H9 (cell line): ENCODE results near the gene MEIS2. TPM values are rescaled to one million over a fixed set of nuclear protein-coding genes. Genes with fewer than 3 reads are reported as not detected.

Experiments used
- DNase-seq: peaks from one replicate; pipeline ENCODE4 v3.0.0-alpha.2; 2017
- H2AFZ ChIP-seq: one replicate; pipeline ENCODE4 v1.6.1; 2013; ENCODE audit warnings: mild to moderate bottlenecking, low read length, control low read depth, moderate library complexity
- H2AK5ac ChIP-seq: 2 replicates; pipeline ENCODE4 v1.6.1; 2013; ENCODE audit warnings: low read length, control low read depth, mixed read lengths; ENCODE audit not compliant: insufficient read length
- H2BK120ac ChIP-seq: one replicate; pipeline ENCODE4 v1.6.1; 2013; ENCODE audit warnings: low read depth, mild to moderate bottlenecking, low read length, control low read depth, inconsistent platforms; ENCODE audit not compliant: poor library complexity, severe bottlenecking
- H2BK12ac ChIP-seq: 2 replicates; pipeline ENCODE4 v1.6.1; 2013; ENCODE audit warnings: low read length, control low read depth, mixed read lengths, low read depth; ENCODE audit not compliant: insufficient read length
- H2BK15ac ChIP-seq: 2 replicates; pipeline ENCODE4 v1.6.1; 2013; ENCODE audit warnings: low read depth, low read length, control low read depth
- H2BK20ac ChIP-seq: one replicate; pipeline ENCODE4 v1.6.1; 2013; ENCODE audit warnings: low read depth, mild to moderate bottlenecking, low read length, control low read depth, inconsistent platforms; ENCODE audit not compliant: poor library complexity, severe bottlenecking
- H2BK5ac ChIP-seq: 2 replicates; pipeline ENCODE4 v1.6.1; 2013; ENCODE audit warnings: low read length, control low read depth, mixed read lengths; ENCODE audit not compliant: insufficient read length
- H3K14ac ChIP-seq: 2 replicates; pipeline ENCODE4 v1.6.1; 2013; ENCODE audit warnings: low read length, control low read depth; ENCODE audit not compliant: insufficient read depth
- H3K18ac ChIP-seq: 2 replicates; pipeline ENCODE4 v1.6.1; 2013; ENCODE audit warnings: low read depth, mild to moderate bottlenecking, mixed read lengths, low read length, control low read depth; ENCODE audit not compliant: insufficient read length
- H3K23ac ChIP-seq: 2 replicates; pipeline ENCODE4 v1.6.1; 2013; ENCODE audit warnings: low read length, control low read depth, mixed read lengths, low read depth; ENCODE audit not compliant: insufficient read length
- H3K23me2 ChIP-seq: 2 replicates; pipeline ENCODE4 v1.6.1; 2013; ENCODE audit warnings: low read depth, mild to moderate bottlenecking, mixed read lengths, low read length, control low read depth; ENCODE audit not compliant: insufficient read length, poor library complexity, severe bottlenecking
- H3K27ac ChIP-seq: 2 replicates; pipeline ENCODE4 v1.5.1; 2013; ENCODE audit warnings: low read length, control low read depth, mixed read lengths, low read depth; ENCODE audit not compliant: insufficient read length
- H3K27me3 ChIP-seq: 2 replicates; pipeline ENCODE4 v1.6.1; 2013; ENCODE audit warnings: low read length, control low read depth, inconsistent platforms; ENCODE audit not compliant: insufficient read depth
- H3K4ac ChIP-seq: 2 replicates; pipeline ENCODE4 v1.6.1; 2013; ENCODE audit warnings: low read depth, mild to moderate bottlenecking, control low read depth, inconsistent platforms, low read length, moderate library complexity
- H3K4me1 ChIP-seq: 2 replicates; pipeline ENCODE4 v1.6.1; 2013; ENCODE audit warnings: low read length, control low read depth, inconsistent platforms; ENCODE audit not compliant: insufficient read depth
- H3K4me2 ChIP-seq: 2 replicates; pipeline ENCODE4 v1.6.1; 2013; ENCODE audit warnings: low read length, control low read depth, mixed read lengths; ENCODE audit not compliant: insufficient read length, insufficient read depth
- H3K56ac ChIP-seq: 2 replicates; pipeline ENCODE4 v1.6.1; 2013; ENCODE audit warnings: low read depth, mild to moderate bottlenecking, mixed read lengths, low read length, control low read depth; ENCODE audit not compliant: insufficient read length
- H3K79me1 ChIP-seq: 2 replicates; pipeline ENCODE4 v1.6.1; 2013; ENCODE audit warnings: low read depth, mild to moderate bottlenecking, moderate library complexity, low read length, control low read depth, inconsistent platforms; ENCODE audit not compliant: insufficient read depth, poor library complexity, severe bottlenecking
- H3K79me2 ChIP-seq: 2 replicates; pipeline ENCODE4 v1.6.1; 2013; ENCODE audit warnings: low read length, control low read depth, inconsistent platforms; ENCODE audit not compliant: insufficient read depth
- H3K9ac ChIP-seq: 2 replicates; pipeline ENCODE4 v1.6.1; 2013; ENCODE audit warnings: low read length, control low read depth, mixed read lengths; ENCODE audit not compliant: insufficient read length; ENCODE audit errors: extremely low read depth
- H3K9me3 ChIP-seq: one replicate; pipeline ENCODE4 v1.6.1; 2013; ENCODE audit warnings: low read depth, low read length, inconsistent platforms; ENCODE audit not compliant: control insufficient read depth
- H3T11ph ChIP-seq: one replicate; pipeline ENCODE4 v1.6.1; 2013; ENCODE audit warnings: mild to moderate bottlenecking, low read length, control low read depth, inconsistent platforms
- H4K20me1 ChIP-seq: one replicate; pipeline ENCODE4 v1.6.1; 2013; ENCODE audit not compliant: control insufficient read depth, insufficient read length, insufficient read depth
- H4K5ac ChIP-seq: 2 replicates; pipeline ENCODE4 v1.6.1; 2013; ENCODE audit warnings: low read depth, mild to moderate bottlenecking, mixed read lengths, low read length, control low read depth; ENCODE audit not compliant: insufficient read length
- H4K8ac ChIP-seq: replicated peaks from 2 replicates; pipeline ENCODE4 v1.6.1; 2013; ENCODE audit warnings: low read length, control low read depth, mixed read lengths, low read depth; ENCODE audit not compliant: insufficient read length
- H4K91ac ChIP-seq: 2 replicates; pipeline ENCODE4 v1.6.1; 2013; ENCODE audit warnings: low read depth, mild to moderate bottlenecking, moderate library complexity, mixed read lengths, low read length, control low read depth; ENCODE audit not compliant: insufficient read length
- H3K27ac Mint-ChIP-seq, 3 experiments: 2 replicates in 2 of 3; 3 replicates in 1 of 3; pipeline ENCODE4 v1.8.0; 2020 to 2021; ENCODE audit warnings: mixed read lengths in 3 of 3, mild to moderate bottlenecking in 1 of 3, moderate library complexity in 1 of 3
- H3K27me3 Mint-ChIP-seq: 2 replicates; pipeline ENCODE4 v1.8.0; 2021; ENCODE audit warnings: low read depth, mild to moderate bottlenecking, moderate library complexity, mixed read lengths
- H3K36me3 Mint-ChIP-seq, 3 experiments: 2 replicates in 2 of 3; 3 replicates in 1 of 3; pipeline ENCODE4 v1.8.0; 2020 to 2021; ENCODE audit warnings: low read depth in 3 of 3, mixed read lengths in 3 of 3; ENCODE audit not compliant: insufficient read depth in 1 of 3
- H3K4me1 Mint-ChIP-seq, 2 experiments: 2 replicates each; pipeline ENCODE4 v1.8.0; 2020; ENCODE audit warnings: mixed read lengths in 2 of 2
- H3K4me3 Mint-ChIP-seq, 2 experiments: 2 replicates in 1 of 2; 3 replicates in 1 of 2; pipeline ENCODE4 v1.8.0; 2020 to 2021; ENCODE audit warnings: mild to moderate bottlenecking in 2 of 2, mixed read lengths in 2 of 2, moderate library complexity in 1 of 2
- H3K9me3 Mint-ChIP-seq, 2 experiments: 2 replicates in 1 of 2; 3 replicates in 1 of 2; pipeline ENCODE4 v1.8.0; 2020; ENCODE audit warnings: mild to moderate bottlenecking in 2 of 2, mixed read lengths in 2 of 2, moderate library complexity in 1 of 2
- WGBS: extraction: QIAGEN DNeasy Blood & Tissue Kit; methylation state at CpG from one replicate; pipeline ENCODE4 v1.1.7; 2013; ENCODE audit warnings: missing lambda C conversion rate, low lambda C conversion rate, mixed read lengths; ENCODE audit not compliant: insufficient read length; ENCODE audit errors: extremely low coverage; 5-methylcytosine and 5-hydroxymethylcytosine counted together
- total RNA-seq: library from RNA; stranded (reverse); gene quantifications from 2 replicates; pipeline ENCODE4 v1.2.1, GENCODE V29; 2021
- TF ChIP-seq, protein P1 (sequence below): fragments of 200-600 bp; sonication (generic); conservative IDR thresholded peaks from 3 replicates; pipeline ENCODE4 v1.8.0; 2021; ENCODE audit warnings: antibody characterized with exemption, mild to moderate bottlenecking

Gene MEIS2
- total RNA-seq, 1 experiment from 2014 or later, result 0.35 TPM

DNA sequence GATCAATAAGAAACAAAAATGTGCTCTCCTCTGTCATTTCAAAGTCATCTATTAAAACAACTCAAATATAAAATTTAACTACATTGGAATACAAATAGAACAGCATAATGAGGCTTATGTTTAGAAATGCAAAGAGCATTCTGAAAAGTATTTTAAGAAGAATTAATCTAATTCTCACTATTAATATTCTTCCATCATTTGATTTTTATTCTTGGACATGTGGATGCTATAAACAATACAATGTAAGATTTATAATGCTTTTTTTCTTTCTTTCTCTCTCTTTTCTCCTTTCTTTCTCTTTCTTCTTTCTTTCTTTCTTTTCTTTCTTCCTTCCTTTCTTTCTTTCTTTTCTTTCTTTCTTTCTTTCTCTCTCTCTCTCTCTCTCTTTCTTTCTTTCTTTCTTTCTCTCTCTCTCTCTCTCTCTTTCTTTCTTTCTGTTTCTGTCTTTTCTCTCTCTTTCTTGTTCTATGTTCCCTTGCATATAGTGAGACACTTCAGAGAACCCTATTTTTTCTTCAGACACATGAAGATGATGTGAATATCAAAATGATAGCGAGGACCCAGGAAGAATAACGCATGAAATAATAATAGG is 32.6 kb upstream of the MEIS2 start:
- no peak overlapping the region for H2BK20ac ChIP-seq
- H2BK5ac ChIP-seq, result no peak overlapping the region
- no peak overlapping the region for H2AK5ac ChIP-seq
- H3K18ac ChIP-seq, result no peak overlapping the region
- H3T11ph ChIP-seq, result no peak overlapping the region
- no peak overlapping the region; a peak in 1 of 7 replicates for H3K27ac Mint-ChIP-seq
- H3K56ac ChIP-seq, result no peak overlapping the region
- no peaks in the 10 kb centered on the region for H3K79me1 ChIP-seq
- H3K27me3 Mint-ChIP-seq, result peaks cover 5% of the 10 kb centered on the region
- H2BK12ac ChIP-seq, result no peak overlapping the region
- no peaks in the 10 kb centered on the region for H4K20me1 ChIP-seq
- no peak overlapping the region for H3K23ac ChIP-seq
- H3K27ac ChIP-seq, result no peak overlapping the region
- no peaks in the 10 kb centered on the region for H3K27me3 ChIP-seq
- H4K5ac ChIP-seq, result no peak overlapping the region
- TF ChIP-seq, protein P1, sequence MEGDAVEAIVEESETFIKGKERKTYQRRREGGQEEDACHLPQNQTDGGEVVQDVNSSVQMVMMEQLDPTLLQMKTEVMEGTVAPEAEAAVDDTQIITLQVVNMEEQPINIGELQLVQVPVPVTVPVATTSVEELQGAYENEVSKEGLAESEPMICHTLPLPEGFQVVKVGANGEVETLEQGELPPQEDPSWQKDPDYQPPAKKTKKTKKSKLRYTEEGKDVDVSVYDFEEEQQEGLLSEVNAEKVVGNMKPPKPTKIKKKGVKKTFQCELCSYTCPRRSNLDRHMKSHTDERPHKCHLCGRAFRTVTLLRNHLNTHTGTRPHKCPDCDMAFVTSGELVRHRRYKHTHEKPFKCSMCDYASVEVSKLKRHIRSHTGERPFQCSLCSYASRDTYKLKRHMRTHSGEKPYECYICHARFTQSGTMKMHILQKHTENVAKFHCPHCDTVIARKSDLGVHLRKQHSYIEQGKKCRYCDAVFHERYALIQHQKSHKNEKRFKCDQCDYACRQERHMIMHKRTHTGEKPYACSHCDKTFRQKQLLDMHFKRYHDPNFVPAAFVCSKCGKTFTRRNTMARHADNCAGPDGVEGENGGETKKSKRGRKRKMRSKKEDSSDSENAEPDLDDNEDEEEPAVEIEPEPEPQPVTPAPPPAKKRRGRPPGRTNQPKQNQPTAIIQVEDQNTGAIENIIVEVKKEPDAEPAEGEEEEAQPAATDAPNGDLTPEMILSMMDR, result no peak
- no peaks in the 10 kb centered on the region for H3K9me3 ChIP-seq
- H3K4me1 Mint-ChIP-seq, result peaks cover 18 to 31% of the 10 kb centered on the region in 2 experiments
- H3K9me3 Mint-ChIP-seq, result no peaks in the 10 kb centered on the region
- no peaks in the 10 kb centered on the region for H3K4me1 ChIP-seq
- H4K91ac ChIP-seq, result no peak overlapping the region
- no peak overlapping the region for H2BK120ac ChIP-seq
- no peak overlapping the region for H3K4me2 ChIP-seq
- no peaks in the 10 kb centered on the region for H3K79me2 ChIP-seq
- no peak overlapping the region for H3K4ac ChIP-seq
- H3K36me3 Mint-ChIP-seq, result no peaks in the 10 kb centered on the region
- WGBS, result no CpG with 5 or more reads among the region's 2 CpGs
- H3K14ac ChIP-seq, result no peak overlapping the region
- no peak overlapping the region for H2BK15ac ChIP-seq
- no peak overlapping the region for H3K9ac ChIP-seq
- H3K23me2 ChIP-seq, result no peaks in the 10 kb centered on the region
- no peak overlapping the region for H3K4me3 Mint-ChIP-seq
- no peak overlapping the region for H4K8ac ChIP-seq
- DNase-seq, result no peak
- no peak overlapping the region for H2AFZ ChIP-seq
